OCI-LY1 (cell line): ENCODE results near the gene PRSS23.

Experiments used
- H2AFZ ChIP-seq: fragments of 200-600 bp; sonication (generic), shearing (Covaris generic); 2 replicates; pipeline ENCODE4 v1.6.0; 2014; ENCODE audit warnings: antibody characterized with exemption, mild to moderate bottlenecking, low read length
- H3F3A ChIP-seq: fragments of 200-600 bp; sonication (generic), shearing (Covaris generic); 2 replicates; pipeline ENCODE4 v1.6.0; 2014; ENCODE audit warnings: mild to moderate bottlenecking, antibody characterized with exemption, low read length, moderate library complexity; ENCODE audit not compliant: insufficient read depth
- H3K27ac ChIP-seq: fragments of 200-600 bp; sonication (generic); 2 replicates; pipeline ENCODE4 v1.5.1; 2014; ENCODE audit warnings: low read length, mixed run types, mild to moderate bottlenecking, low read depth; ENCODE audit not compliant: poor library complexity, severe bottlenecking
- H3K27me3 ChIP-seq: fragments of 200-600 bp; sonication (generic); 2 replicates; pipeline ENCODE4 v1.6.0; 2014; ENCODE audit warnings: antibody characterized with exemption, mild to moderate bottlenecking, low read length, moderate library complexity; ENCODE audit not compliant: insufficient read depth
- H3K36me3 ChIP-seq: fragments of 200-600 bp; sonication (generic); 2 replicates; pipeline ENCODE4 v1.6.1; 2014; ENCODE audit warnings: mild to moderate bottlenecking, antibody characterized with exemption, low read length, moderate library complexity, mixed read lengths; ENCODE audit not compliant: insufficient read depth
- H3K4me1 ChIP-seq: fragments of 200-600 bp; sonication (generic); 2 replicates; pipeline ENCODE4 v1.5.1; 2014; ENCODE audit warnings: mild to moderate bottlenecking, low read length, moderate library complexity; ENCODE audit not compliant: insufficient read depth, severe bottlenecking
- H3K4me2 ChIP-seq: fragments of 200-600 bp; sonication (generic), shearing (Covaris generic); 2 replicates; pipeline ENCODE4 v1.6.1; 2014; ENCODE audit warnings: low read length
- H3K4me3 ChIP-seq: fragments of 200-600 bp; sonication (generic); 2 replicates; pipeline ENCODE4 v1.5.1; 2014; ENCODE audit warnings: low read length, low read depth, mild to moderate bottlenecking, mixed read lengths; ENCODE audit not compliant: poor library complexity, severe bottlenecking
- H3K79me2 ChIP-seq: fragments of 200-600 bp; shearing (Covaris generic); 2 replicates; pipeline ENCODE4 v1.6.1; 2016; ENCODE audit warnings: mixed run types, low read length, mixed read lengths; ENCODE audit not compliant: insufficient read depth
- H3K9ac ChIP-seq: fragments of 200-600 bp; sonication (generic), shearing (Covaris generic); 2 replicates; pipeline ENCODE4 v1.6.1; 2014; ENCODE audit warnings: mild to moderate bottlenecking, low read length, mixed read lengths
- H3K9me2 ChIP-seq: fragments of 200-600 bp; sonication (generic), shearing (Covaris generic); 2 replicates; pipeline ENCODE4 v1.6.1; 2014; ENCODE audit warnings: low read depth, mild to moderate bottlenecking, low read length, mixed read lengths
- H3K9me3 ChIP-seq: fragments of 200-600 bp; shearing (Covaris generic); 2 replicates; pipeline ENCODE4 v1.6.1; 2014; ENCODE audit warnings: low read length, mixed read lengths
- H4K20me1 ChIP-seq: fragments of 200-600 bp; sonication (generic), shearing (Covaris generic); 2 replicates; pipeline ENCODE4 v1.6.0; 2016; ENCODE audit warnings: mild to moderate bottlenecking, low read length; ENCODE audit not compliant: insufficient read depth
- EZH2 ChIP-seq: fragments of 200-600 bp; sonication (generic), shearing (Covaris generic); IDR thresholded peaks from 2 replicates; pipeline ENCODE4 v1.8.0; 2017; ENCODE audit warnings: borderline replicate concordance, mixed run types, mild to moderate bottlenecking, antibody characterized with exemption, low read length, moderate library complexity, mixed read lengths
- TF ChIP-seq, protein P1 (sequence below): fragments of 200-600 bp; sonication (generic), shearing (Covaris generic); IDR thresholded peaks from 2 replicates; pipeline ENCODE4 v1.5.1; 2017; ENCODE audit warnings: mild to moderate bottlenecking, antibody characterized with exemption, low read length, moderate library complexity, mixed read lengths

Gene PRSS23

DNA sequence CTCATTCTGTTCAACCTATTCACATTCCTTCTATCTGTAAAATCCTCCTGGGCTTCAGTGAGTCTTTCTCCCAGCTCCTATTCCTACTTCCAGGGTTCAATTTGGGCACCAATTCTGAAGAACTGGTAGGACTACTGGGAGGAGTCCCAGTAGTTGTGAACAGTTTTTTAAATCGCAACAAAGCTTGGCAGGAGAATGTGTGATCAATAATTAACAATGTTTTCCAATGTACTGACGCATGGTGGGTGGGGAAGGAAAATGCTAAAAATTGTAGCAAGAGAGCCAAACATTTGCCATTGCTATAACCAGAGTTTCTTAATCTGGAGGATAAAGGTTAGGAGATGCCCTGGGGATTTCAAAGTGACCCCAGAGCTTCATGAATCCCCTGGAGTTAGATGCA, 27.3 kb upstream of the PRSS23 start:
- Histone ChIP-seq H3K9me3 (no peaks in the 10 kb centered on the region), H3K9me2 (no peaks in the 10 kb centered on the region), H3K36me3 (no peaks in the 10 kb centered on the region), H3K4me3 (no peak overlapping the region), H3K4me2 (no peak overlapping the region), H3F3A (no peaks in the 10 kb centered on the region), H4K20me1 (no peaks in the 10 kb centered on the region), H3K4me1 (no peaks in the 10 kb centered on the region), H3K27ac (no peak overlapping the region), H3K27me3 (no peaks in the 10 kb centered on the region), H2AFZ (no peak overlapping the region), H3K79me2 (no peaks in the 10 kb centered on the region), H3K9ac (no peak overlapping the region)
- TF ChIP-seq, protein P1, sequence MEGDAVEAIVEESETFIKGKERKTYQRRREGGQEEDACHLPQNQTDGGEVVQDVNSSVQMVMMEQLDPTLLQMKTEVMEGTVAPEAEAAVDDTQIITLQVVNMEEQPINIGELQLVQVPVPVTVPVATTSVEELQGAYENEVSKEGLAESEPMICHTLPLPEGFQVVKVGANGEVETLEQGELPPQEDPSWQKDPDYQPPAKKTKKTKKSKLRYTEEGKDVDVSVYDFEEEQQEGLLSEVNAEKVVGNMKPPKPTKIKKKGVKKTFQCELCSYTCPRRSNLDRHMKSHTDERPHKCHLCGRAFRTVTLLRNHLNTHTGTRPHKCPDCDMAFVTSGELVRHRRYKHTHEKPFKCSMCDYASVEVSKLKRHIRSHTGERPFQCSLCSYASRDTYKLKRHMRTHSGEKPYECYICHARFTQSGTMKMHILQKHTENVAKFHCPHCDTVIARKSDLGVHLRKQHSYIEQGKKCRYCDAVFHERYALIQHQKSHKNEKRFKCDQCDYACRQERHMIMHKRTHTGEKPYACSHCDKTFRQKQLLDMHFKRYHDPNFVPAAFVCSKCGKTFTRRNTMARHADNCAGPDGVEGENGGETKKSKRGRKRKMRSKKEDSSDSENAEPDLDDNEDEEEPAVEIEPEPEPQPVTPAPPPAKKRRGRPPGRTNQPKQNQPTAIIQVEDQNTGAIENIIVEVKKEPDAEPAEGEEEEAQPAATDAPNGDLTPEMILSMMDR: no peak
- no peak for TF ChIP-seq EZH2

DNA sequence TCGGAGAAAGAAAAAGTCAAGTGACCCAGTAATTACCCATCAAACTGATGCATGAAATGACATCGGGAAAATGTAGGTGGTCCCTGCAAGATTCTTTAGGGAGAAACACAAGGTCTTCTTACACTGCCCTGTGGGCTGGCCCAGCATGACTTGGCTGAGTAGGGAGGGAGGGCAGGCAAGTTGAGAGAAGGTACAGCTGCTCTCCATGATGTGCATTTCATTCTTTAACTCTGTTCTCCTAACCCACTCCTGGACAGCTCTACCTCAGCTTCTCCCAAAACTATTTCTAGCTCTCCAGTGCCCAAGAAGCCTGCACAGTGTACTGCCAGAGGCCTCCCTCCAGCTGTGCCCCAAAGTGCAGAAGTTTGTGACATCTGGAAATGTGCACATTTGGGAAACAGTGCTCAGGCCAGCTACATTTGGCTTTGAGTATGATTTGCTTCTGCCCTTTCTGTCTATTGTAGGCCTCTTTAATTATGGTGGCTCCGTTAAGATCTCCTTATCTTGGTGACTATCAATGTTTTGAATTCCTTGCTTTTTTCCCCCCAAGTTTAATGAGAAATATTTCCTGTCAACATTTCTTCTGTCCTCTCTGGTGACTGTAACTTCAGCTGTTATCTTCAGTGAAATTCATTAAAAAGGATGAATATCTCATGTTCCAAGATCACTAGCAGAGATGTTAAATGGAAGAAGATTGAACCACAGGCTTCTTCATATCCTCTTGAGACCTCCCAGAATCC, 26.7 kb upstream of the PRSS23 start:
- no peaks in the 10 kb centered on the region for H3K79me2 ChIP-seq
- no peak for TF ChIP-seq EZH2
- TF ChIP-seq, protein P1: no peak
- H3K27ac ChIP-seq: no peak overlapping the region
- no peaks in the 10 kb centered on the region for H3K4me1 ChIP-seq
- no peak overlapping the region for H2AFZ ChIP-seq
- no peaks in the 10 kb centered on the region for H3K9me3 ChIP-seq
- no peaks in the 10 kb centered on the region for H4K20me1 ChIP-seq
- no peak overlapping the region for H3K4me2 ChIP-seq
- H3K4me3 ChIP-seq: no peak overlapping the region
- no peak overlapping the region for H3K9ac ChIP-seq
- no peaks in the 10 kb centered on the region for H3K9me2 ChIP-seq
- no peaks in the 10 kb centered on the region for H3F3A ChIP-seq
- no peaks in the 10 kb centered on the region for H3K36me3 ChIP-seq
- no peaks in the 10 kb centered on the region for H3K27me3 ChIP-seq

DNA sequence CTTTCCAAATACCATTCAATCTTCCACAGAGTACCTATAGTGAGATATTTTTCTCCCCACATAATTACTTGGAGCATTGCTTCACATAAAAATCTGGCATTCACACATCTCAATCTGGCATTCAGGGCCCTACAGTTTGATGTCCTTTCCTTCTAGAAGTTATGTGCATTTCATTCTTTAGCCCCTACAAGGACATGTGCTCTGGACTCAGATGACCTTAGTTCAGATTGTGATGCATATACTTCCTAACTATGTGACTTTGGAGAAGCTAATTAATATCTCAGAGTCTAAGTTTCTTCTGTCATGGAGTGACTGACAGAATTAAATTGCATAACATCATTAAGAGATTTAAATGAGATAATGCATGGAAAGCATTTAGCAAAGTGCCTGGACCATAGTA, 25.9 kb upstream of the PRSS23 start:
- TF ChIP-seq, protein P1: no peak
- no peak for TF ChIP-seq EZH2
- Histone ChIP-seq H3K9me2 (no peaks in the 10 kb centered on the region), H3K9ac (no peak overlapping the region), H3F3A (no peaks in the 10 kb centered on the region), H3K27me3 (no peaks in the 10 kb centered on the region), H3K4me2 (no peak overlapping the region), H3K4me3 (no peak overlapping the region), H3K27ac (no peak overlapping the region), H3K9me3 (no peaks in the 10 kb centered on the region), H3K36me3 (no peaks in the 10 kb centered on the region), H3K79me2 (no peaks in the 10 kb centered on the region), H4K20me1 (no peaks in the 10 kb centered on the region), H2AFZ (no peak overlapping the region), H3K4me1 (no peaks in the 10 kb centered on the region)
